ENCODE data around the gene ADRB2.

ADRB2 gene

GRCh38 chr5:148830211-148830610 is 3.8 kb downstream of the ADRB2 start:
- no peak for DNase-seq (ENCODE audit: low read depth, low spot score)

GRCh38 chr5:148831590-148832565 is 5.5 kb downstream of the ADRB2 start:
- DNase-seq (ENCODE audit: low read depth, low spot score): no peak

GRCh38 chr5:148833122-148833521 is 6.7 kb downstream of the ADRB2 start:
- no peak for DNase-seq (ENCODE audit: low read depth, low spot score)

GRCh38 chr5:148833925-148834324 is 7.5 kb downstream of the ADRB2 start:
- DNase-seq (ENCODE audit: low read depth, low spot score): no peak

- DNase-seq (ENCODE audit: low read depth, low spot score): no peak
Measured at GRCh38 chr5:148834689-148835088, 8.3 kb downstream of the ADRB2 start.

GRCh38 chr5:148836272-148837250 is 10.2 kb downstream of the ADRB2 start:
- DNase-seq (ENCODE audit: low read depth, low spot score): no peak

GRCh38 chr5:148837383-148837782 is 11.0 kb downstream of the ADRB2 start:
- no peak for DNase-seq (ENCODE audit: low read depth, low spot score)

GRCh38 chr5:148838357-148838756 is 11.9 kb downstream of the ADRB2 start:
- DNase-seq (ENCODE audit: low read depth, low spot score): no peak

- no peak for DNase-seq (ENCODE audit: low read depth, low spot score)
Measured at GRCh38 chr5:148839960-148840359, 13.5 kb downstream of the ADRB2 start.

GRCh38 chr5:148840531-148840930 is 14.1 kb downstream of the ADRB2 start:
- DNase-seq (ENCODE audit: low read depth, low spot score): no peak

- no peak for DNase-seq (ENCODE audit: low read depth, low spot score)
Measured at GRCh38 chr5:148841519-148841918, 15.1 kb downstream of the ADRB2 start.

- DNase-seq (ENCODE audit: low read depth, low spot score): no peak
Measured at GRCh38 chr5:148842161-148842560, 15.8 kb downstream of the ADRB2 start.

GRCh38 chr5:148843510-148844318 is 17.3 kb downstream of the ADRB2 start:
- no peak for DNase-seq (ENCODE audit: low read depth, low spot score)

- no peak for DNase-seq (ENCODE audit: low read depth, low spot score)
Measured at GRCh38 chr5:148844433-148845280, 18.2 kb downstream of the ADRB2 start.

GRCh38 chr5:148846930-148847329 is 20.5 kb downstream of the ADRB2 start:
- no peak for DNase-seq (ENCODE audit: low read depth, low spot score)

GRCh38 chr5:148847456-148847855 is 21.0 kb downstream of the ADRB2 start:
- no peak for DNase-seq (ENCODE audit: low read depth, low spot score)

GRCh38 chr5:148848393-148849031 is 22.1 kb downstream of the ADRB2 start:
- DNase-seq (ENCODE audit: low read depth, low spot score): no peak

- no peak for DNase-seq (ENCODE audit: low read depth, low spot score)
Measured at GRCh38 chr5:148849461-148849860, 23.1 kb downstream of the ADRB2 start.

GRCh38 chr5:148850836-148851235 is 24.4 kb downstream of the ADRB2 start:
- no peak for DNase-seq (ENCODE audit: low read depth, low spot score)

- DNase-seq (ENCODE audit: low read depth, low spot score): no peak
Measured at GRCh38 chr5:148853868-148854267, 27.5 kb downstream of the ADRB2 start.
